Muscle layer of colon (tissue), 2 donors: ENCODE measurements around the gene ALKAL2.

Source experiments
- H3K27ac ChIP-seq: one replicate; pipeline ENCODE4 v1.7.0; 2013; ENCODE audit warnings: low read depth, mild to moderate bottlenecking, low read length, moderate library complexity
- H3K27me3 ChIP-seq, 2 donors: one replicate each; pipeline ENCODE4 v1.7.0; 2013; ENCODE audit warnings: low read length in 2 of 2, mild to moderate bottlenecking in 2 of 2; ENCODE audit not compliant: insufficient read depth in 2 of 2, control insufficient read depth in 1 of 2
- H3K36me3 ChIP-seq: one replicate; pipeline ENCODE4 v1.7.0; 2013; ENCODE audit warnings: mild to moderate bottlenecking, low read length; ENCODE audit not compliant: insufficient read depth
- H3K4me1 ChIP-seq: one replicate; pipeline ENCODE4 v1.7.0; 2013; ENCODE audit warnings: mild to moderate bottlenecking, low read length; ENCODE audit not compliant: insufficient read depth
- H3K4me3 ChIP-seq, 2 donors: one replicate each; pipeline ENCODE4 v1.7.0; 2013; ENCODE audit warnings: low read length in 2 of 2, low read depth in 1 of 2, mild to moderate bottlenecking in 1 of 2, moderate library complexity in 1 of 2
- H3K9ac ChIP-seq: one replicate; pipeline ENCODE4 v1.7.0; 2013; ENCODE audit warnings: low read length
- H3K9me3 ChIP-seq: one replicate; pipeline ENCODE4 v1.7.0; 2013; ENCODE audit warnings: mild to moderate bottlenecking, low read length
- donor health status: abdominal sarcoma.
- donor health status: Adenocarcinoma of cecum.

The ALKAL2 gene

DNA sequence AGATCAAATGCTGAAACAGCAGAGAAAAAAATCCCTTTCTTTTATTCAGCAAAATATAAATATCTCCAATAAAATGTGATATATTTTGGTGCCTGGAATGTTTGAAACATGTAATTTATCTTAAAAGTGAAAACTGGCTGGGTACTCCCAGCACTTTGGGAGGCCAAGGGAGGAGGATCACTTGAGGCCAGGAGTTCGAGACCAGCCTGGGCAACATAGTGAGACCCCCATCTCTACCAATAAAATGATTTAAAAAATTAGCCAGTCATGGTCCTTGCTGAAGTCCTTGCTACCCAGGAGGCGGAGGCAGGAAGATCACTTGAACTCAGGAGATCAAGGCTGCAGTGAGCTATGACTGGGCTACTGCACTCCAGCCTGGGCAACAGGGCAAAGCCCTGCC lies 32.7 kb downstream of the ALKAL2 start:
- H3K4me3 ChIP-seq: no peak overlapping the region
- H3K36me3 ChIP-seq: no peaks in the 10 kb centered on the region
- H3K27ac ChIP-seq: no peak overlapping the region
- no peaks in the 10 kb centered on the region for H3K4me1 ChIP-seq
- H3K27me3 ChIP-seq: no peaks in the 10 kb centered on the region
- no peaks in the 10 kb centered on the region for H3K9me3 ChIP-seq
- H3K9ac ChIP-seq: no peak overlapping the region

DNA sequence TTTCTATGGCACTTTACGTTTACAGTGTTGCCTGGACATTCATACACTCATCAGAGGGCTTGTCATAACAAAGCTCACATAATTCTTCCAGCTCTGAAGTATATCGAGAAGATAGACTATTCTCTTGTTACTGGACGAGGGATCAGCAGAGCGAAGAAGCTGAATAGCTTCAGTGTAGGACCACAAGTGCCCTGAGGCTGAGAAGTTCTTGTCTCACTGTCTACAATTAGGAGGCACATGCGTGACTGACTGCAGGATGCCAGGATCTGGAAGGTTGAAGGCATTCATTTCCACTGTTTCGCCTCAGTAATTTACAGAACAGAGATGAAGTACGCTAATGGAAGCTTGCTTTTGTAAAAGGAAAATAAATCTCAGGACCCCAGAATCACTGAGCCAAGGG lies 33.6 kb downstream of the ALKAL2 start:
- Histone ChIP-seq H3K4me3 (no peak overlapping the region), H3K36me3 (peaks cover 5% of the 10 kb centered on the region), H3K9me3 (no peaks in the 10 kb centered on the region), H3K27me3 (no peaks in the 10 kb centered on the region), H3K4me1 (no peaks in the 10 kb centered on the region), H3K9ac (no peak overlapping the region), H3K27ac (no peak overlapping the region)

DNA sequence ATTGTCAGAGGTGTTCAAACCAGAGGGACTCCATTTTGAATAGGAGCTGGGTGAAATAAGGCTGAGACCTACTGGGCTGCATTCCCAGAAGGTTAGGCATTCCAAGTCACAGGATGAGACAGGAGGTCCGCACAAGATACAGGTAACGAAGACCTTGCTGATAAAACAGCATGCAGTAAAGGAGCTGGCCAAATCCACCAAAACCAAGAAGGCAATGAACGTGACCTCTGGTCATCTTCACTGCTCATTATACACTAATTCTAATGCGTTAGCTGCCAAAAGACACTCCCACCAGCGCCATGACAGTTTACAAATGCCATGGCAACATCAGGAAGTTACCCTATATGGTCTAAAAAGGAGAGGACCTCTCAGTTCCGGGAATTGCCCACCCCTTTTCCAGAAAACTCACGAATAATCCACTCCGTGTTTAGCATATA lies 34.7 kb downstream of the ALKAL2 start:
- no peaks in the 10 kb centered on the region for H3K9me3 ChIP-seq
- H3K9ac ChIP-seq: no peak overlapping the region
- peaks cover 5% of the 10 kb centered on the region for H3K36me3 ChIP-seq
- no peaks in the 10 kb centered on the region for H3K4me1 ChIP-seq
- H3K4me3 ChIP-seq: no peak overlapping the region
- no peak overlapping the region for H3K27ac ChIP-seq
- H3K27me3 ChIP-seq: no peaks in the 10 kb centered on the region

DNA sequence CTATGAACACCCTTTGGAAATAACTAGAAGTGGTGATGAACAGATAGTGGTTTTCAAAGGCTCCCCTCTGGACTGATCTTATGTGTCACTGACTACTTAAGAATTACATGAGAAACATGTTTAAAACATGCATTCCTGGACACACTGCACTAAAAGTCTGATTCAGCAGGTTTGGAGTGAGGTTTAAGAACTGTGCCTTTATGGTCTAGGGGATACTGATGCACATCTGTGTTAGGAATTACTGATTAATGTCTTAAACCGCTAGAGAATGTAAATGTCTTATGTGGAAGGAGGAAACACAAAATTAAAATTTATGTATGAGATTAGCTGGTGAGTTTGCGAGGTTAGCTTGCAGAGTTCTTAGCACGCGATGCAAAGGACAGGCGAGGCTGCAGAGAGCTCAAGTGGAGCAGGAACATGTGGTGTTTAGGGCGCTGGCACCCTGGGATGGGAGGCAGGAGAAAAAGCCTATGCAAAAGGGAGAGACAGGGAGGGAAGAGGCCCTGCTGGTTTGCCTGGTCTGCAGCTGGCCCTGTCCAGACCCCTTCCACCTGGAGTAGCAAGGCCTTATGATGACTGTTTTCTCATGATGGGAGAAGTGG lies 35.8 kb downstream of the ALKAL2 start:
- Histone ChIP-seq H3K9ac (no peak overlapping the region), H3K27me3 (no peaks in the 10 kb centered on the region), H3K4me3 (no peak overlapping the region), H3K36me3 (peaks cover 7% of the 10 kb centered on the region), H3K27ac (no peak overlapping the region), H3K9me3 (no peaks in the 10 kb centered on the region), H3K4me1 (no peaks in the 10 kb centered on the region)

DNA sequence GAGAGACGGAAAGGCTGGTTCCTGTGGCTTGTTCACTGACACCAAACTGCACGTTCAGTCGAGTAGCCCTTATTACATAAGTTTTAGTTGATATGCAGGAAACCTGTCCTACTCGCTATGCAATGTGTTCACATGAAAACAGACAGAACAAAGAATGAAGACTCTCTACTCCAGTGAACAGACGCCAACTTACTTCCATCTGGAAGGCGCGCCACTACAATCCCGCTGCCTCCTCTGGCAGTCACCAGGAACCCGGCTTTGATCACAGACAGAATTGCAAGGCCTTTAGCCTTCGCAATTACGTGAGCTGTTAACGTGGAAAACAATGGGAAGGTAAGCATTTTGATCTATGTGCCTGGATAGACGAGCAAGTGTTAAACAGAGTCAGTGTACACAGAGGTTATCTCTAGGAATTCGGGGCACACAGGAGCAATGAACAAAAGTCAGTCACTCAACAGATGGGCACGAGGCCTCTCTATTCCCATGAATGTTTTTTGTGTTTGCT lies 38.3 kb downstream of the ALKAL2 start:
- H3K27ac ChIP-seq: no peak overlapping the region
- H3K4me3 ChIP-seq: no peak overlapping the region
- H3K9ac ChIP-seq: no peak overlapping the region
- no peaks in the 10 kb centered on the region for H3K4me1 ChIP-seq
- H3K36me3 ChIP-seq: peaks cover 17% of the 10 kb centered on the region
- no peaks in the 10 kb centered on the region for H3K9me3 ChIP-seq
- H3K27me3 ChIP-seq: no peaks in the 10 kb centered on the region

DNA sequence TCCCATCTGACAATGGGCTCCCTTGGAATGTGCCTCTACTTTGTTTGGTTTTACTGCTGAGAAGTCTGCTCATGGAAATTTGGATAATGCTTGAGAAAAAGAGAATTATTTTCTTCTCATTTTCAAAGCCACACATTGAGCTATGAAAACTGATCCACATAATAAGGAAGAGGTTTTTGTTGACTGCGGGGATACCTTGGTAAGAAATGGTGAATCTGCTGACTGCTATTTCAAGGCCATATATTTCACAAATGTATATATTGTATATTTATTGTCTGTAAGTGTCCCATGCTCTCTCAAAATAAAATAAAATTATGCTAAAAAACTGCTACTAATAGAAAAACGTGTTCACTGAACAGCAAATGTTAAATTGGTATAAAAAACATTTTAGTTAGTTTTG lies 39.2 kb downstream of the ALKAL2 start:
- Histone ChIP-seq H3K9ac (no peak overlapping the region), H3K9me3 (no peaks in the 10 kb centered on the region), H3K27ac (no peak overlapping the region), H3K4me1 (no peaks in the 10 kb centered on the region), H3K36me3 (peaks cover 20% of the 10 kb centered on the region), H3K4me3 (no peak overlapping the region), H3K27me3 (no peaks in the 10 kb centered on the region)

DNA sequence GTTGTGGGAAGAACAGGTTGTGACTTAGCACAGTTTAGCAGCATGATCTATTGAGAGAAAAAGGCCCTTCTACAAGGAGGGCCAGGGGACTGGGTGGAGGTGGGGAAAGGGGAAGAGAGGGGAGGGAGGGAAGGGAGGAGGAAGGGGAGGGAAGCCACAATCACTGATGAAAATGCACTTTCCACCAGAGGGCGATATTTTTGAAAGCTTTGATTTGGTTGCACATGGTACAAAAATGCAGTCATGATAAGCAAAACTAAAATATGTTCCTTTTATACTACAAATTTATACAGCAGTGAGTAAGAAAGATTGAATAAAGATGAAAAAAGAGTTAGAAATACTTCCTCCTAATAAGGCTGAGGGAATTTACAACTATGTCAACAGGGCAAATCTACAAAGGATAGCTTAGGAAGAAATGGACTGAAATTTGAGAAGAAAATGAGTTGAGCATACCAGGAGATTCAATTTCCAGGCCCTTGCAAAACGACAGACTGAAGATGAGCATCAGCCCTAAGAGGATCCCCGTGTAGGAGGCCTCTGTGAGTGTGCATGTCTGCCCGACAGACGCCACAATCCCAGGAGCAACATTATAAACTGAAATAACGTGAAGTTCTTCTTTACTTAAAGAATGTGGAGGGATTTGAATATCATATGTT lies 41.3 kb downstream of the ALKAL2 start:
- no peaks in the 10 kb centered on the region for H3K9me3 ChIP-seq
- no peak overlapping the region for H3K9ac ChIP-seq
- no peaks in the 10 kb centered on the region for H3K4me1 ChIP-seq
- no peaks in the 10 kb centered on the region for H3K27me3 ChIP-seq
- H3K27ac ChIP-seq: no peak overlapping the region
- H3K4me3 ChIP-seq: no peak overlapping the region
- peaks cover 24% of the 10 kb centered on the region for H3K36me3 ChIP-seq

DNA sequence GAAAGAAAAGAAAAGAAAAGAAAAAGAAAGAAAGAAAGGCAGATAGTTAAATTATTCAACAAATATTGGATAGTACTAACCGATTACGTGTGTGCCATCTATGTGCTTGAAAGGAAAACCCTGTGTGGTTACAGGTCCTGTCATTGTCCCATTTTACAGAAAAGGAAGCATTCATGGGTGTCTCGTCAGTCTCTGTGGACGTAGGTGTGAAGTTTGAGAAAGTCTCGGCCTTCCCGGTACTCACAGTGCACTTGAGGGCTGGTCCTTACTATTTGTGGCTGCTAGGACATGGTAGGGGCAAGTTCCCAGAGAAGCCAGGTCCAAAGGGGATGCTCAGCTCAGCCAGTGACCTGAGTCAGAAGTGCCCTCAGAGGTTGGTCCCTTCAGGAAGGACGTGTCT lies 43.3 kb downstream of the ALKAL2 start:
- no peaks in the 10 kb centered on the region for H3K27me3 ChIP-seq
- no peak overlapping the region for H3K9ac ChIP-seq
- H3K36me3 ChIP-seq: peaks cover 21% of the 10 kb centered on the region
- no peaks in the 10 kb centered on the region for H3K9me3 ChIP-seq
- no peaks in the 10 kb centered on the region for H3K4me1 ChIP-seq
- no peak overlapping the region for H3K4me3 ChIP-seq
- H3K27ac ChIP-seq: no peak overlapping the region

DNA sequence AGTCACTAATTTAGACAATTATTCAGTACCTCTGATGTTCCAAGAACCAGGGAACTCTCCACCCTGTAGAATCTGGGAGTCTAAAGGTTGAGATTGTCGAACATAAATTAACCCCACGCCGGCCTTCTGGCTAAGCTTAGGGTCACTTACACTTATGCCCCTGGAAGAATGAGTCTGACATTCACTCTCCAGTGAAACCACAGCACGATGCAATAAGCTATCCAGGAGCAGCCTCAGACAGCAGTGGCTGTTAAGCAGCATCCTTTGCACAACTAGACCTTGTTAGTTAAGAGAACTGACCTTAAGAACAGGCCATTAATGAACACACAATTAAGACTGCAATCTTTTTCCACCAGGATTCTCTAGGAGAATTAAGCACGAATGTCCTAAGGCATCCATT lies 49.0 kb downstream of the ALKAL2 start:
- no peaks in the 10 kb centered on the region for H3K9me3 ChIP-seq
- H3K4me3 ChIP-seq: no peak overlapping the region
- peaks cover 6% of the 10 kb centered on the region for H3K36me3 ChIP-seq
- no peaks in the 10 kb centered on the region for H3K27me3 ChIP-seq
- no peaks in the 10 kb centered on the region for H3K4me1 ChIP-seq
- H3K9ac ChIP-seq: no peak overlapping the region
- H3K27ac ChIP-seq: no peak overlapping the region

DNA sequence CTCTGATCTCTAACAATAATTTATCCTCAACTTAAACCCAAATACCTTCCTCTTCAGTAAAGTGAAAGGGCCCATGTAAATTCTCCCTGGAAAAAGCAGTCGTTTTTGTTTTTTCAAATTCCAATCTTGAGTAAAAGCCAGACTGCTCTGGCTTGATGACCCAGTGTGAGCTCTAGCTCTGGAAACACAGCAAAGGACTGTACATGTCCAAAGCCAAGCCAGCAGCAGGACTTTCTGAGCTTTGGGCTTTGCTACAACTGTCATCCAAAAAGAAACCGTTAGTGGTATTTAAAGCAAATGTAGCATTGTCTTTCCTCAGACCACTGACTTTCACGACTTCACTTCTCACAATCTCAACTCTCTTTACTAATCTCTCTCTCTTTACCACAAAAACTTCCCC lies 49.5 kb downstream of the ALKAL2 start:
- Histone ChIP-seq H3K36me3 (peaks cover 2% of the 10 kb centered on the region), H3K27me3 (no peaks in the 10 kb centered on the region), H3K27ac (no peak overlapping the region), H3K4me1 (no peaks in the 10 kb centered on the region), H3K9ac (no peak overlapping the region), H3K4me3 (no peak overlapping the region), H3K9me3 (no peaks in the 10 kb centered on the region)

DNA sequence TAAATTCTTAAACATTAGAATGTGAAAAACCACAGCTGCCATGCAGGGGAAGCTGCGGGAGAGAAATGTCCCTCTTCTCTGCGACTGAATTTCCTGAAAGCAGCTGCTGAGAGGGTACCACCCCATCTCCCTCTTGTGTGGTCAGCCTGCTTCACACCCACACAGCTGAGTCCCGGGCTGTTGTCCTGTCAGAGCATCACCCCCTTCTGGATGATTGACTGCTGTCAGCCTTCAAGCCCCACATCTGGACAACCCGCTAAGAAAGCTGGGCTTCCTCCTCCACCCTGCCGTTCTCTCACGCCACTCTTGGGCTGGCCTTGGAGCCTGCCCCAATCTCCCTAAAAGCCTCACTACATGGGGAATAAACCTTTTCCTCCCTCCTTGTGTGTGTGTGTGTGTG lies 50.0 kb downstream of the ALKAL2 start:
- no peak overlapping the region for H3K4me3 ChIP-seq
- H3K27ac ChIP-seq: no peak overlapping the region
- no peaks in the 10 kb centered on the region for H3K9me3 ChIP-seq
- H3K4me1 ChIP-seq: no peaks in the 10 kb centered on the region
- no peak overlapping the region for H3K9ac ChIP-seq
- H3K27me3 ChIP-seq: no peaks in the 10 kb centered on the region
- no peaks in the 10 kb centered on the region for H3K36me3 ChIP-seq

DNA sequence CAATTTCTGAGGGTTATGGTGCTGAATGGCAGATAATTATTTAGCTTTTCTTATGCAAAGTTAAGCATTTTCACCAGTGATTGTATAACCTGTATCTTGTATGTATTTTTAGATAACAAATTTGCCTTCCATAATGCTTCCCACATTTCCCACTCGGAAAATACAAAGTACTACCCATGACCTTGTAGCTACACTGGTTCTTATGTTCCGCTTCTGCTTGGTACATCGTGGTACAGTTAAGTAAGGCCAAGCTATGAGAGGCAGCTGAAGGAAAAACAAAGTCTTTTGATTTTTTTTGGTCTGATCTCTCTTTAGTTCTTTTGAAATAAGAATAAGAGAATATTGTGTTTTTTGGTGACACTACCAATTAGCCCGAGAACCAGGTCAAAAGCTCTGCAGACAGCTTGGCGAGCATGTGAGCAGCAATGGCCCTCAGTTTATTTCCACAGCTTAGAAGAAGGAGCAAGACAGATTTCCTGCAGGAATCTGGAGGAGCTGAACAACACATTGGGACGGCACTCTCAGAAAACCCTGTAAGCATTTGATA lies 50.8 kb downstream of the ALKAL2 start:
- Histone ChIP-seq H3K9me3 (no peaks in the 10 kb centered on the region), H3K27ac (no peak overlapping the region), H3K27me3 (no peaks in the 10 kb centered on the region), H3K36me3 (no peaks in the 10 kb centered on the region), H3K4me3 (no peak overlapping the region), H3K9ac (no peak overlapping the region), H3K4me1 (no peaks in the 10 kb centered on the region)
